GM18517 (cell line): Measurements from ENCODE around the gene TAAR2.
"Not testable (repeated sequence)": the region's sequence is repeated elsewhere in the genome, so short reads cannot be mapped to it uniquely, and the experiment has no call there.

ENCODE experiments used
- ATAC-seq: cut with Tn5 transposase; IDR thresholded peaks from one replicate; pipeline ENCODE4 v1.9.1; 2021; ENCODE audit warnings: mild to moderate bottlenecking, moderate library complexity; ENCODE audit not compliant: unreplicated experiment

Gene TAAR2

GRCh38 chr6:132614554-132614953, 9.5 kb downstream of the TAAR2 start:
- ATAC-seq = peak; percentile 77

DNA sequence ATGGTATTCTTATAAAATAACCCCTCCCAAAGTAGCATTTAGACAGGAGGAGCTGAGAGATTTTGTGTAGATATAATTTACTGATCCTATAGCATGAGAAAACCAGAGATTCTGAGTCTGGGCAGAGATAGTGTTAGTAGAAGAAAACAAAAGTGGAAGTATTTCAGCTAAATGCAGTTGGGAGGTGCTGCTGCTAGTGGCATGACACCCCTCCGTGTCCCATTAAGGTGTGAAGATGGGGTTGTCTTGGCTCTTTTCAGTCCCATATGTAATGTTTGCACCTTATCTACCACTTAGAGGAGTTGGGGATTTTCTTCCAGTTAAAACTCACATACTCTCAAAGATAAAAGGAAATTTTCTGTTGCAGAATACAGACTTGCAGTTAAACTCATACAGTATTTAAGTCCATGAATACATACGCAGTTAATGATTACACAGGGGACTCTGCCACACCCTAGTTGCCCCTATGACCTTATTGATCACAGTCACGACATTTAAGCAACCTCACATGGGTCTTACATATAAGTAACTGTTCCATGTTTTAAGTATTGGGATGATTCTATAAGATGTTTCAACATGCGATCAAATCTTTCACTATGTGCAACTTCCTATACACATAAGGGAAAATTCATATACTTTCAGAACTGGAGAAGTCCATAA, 11.5 kb downstream of the TAAR2 start:
- ATAC-seq = peak; percentile 45

GRCh38 chr6:132611616-132612015, 12.5 kb downstream of the TAAR2 start:
- no peak for ATAC-seq

DNA sequence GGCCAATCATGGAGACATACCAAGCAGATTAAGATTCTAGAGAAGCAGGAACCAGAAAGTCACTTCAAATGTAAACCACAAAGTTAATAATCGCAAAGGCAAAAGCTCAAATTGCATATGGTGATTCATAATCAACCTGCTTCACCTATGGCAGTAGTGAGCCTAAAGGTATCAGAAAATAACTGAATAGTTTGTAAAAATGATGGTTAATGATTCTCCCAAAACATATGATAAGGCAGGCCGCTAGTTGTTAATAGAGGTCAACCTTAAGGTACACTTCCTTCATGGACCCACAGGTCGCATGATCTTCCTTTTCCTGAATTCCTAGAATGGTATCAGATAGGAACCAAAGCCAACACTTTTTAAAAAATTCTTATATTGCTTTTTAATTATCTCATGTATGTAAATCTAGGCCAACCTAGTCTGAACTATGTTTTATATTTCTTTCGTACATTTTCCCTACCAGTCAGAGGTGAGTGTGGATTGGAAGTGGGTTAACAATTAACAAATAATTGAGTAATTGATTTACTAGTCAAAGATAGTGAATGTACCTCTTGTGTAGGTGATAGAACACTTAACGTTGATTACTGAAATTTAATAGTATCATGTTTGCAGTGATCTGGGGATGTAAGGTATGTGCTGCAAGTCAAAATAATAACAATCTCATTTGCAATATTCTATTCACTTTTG, 16.4 kb downstream of the TAAR2 start:
- ATAC-seq = peak; percentile 68

DNA sequence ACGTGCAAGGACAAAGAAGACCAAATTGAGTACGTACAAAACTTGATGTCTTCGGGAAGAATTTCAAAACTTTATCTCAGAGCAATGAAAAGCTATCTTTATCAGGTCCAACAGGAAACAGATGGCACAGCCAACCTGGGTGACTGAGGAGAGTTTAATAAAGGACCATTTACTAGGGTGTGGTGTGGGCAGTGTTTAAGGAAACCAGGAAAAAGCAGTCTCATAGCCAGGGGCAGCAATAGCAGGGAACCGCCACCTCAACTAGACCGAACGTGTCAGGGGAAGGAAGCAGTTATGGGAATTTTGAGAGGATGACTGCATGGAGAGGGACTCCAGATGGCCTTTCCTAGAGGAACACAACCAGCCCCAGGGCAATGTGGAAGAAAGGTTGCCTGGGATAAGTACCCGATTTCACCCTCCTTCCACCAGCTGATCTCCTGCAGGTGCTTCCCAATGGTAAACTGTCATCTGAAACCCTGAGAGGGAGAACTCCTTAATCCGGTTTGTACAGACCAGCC, 19.4 kb downstream of the TAAR2 start:
- ATAC-seq = no peak

- ATAC-seq = not testable (repeated sequence)
Observed at GRCh38 chr6:132600900-132601299, 23.2 kb downstream of the TAAR2 start.

DNA sequence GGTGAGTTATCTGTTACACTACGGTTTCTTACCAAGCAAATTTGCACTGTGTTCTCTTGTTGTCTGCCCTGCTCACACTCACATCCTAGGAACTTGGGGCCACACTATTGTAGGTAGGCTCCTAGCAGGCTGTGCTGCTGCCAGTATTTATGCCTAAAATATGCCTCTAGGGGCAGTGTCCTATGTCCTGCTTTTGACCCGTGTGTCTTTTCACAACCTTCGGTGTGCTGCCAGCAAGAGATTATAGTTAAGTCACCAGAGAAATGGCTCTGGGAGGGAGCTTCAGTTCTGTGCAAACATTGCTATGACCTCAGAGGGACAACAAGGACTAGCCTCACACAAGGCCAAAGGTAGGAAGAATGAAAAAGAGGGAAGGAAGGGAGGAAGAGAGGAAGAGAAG, 25.6 kb downstream of the TAAR2 start:
- ATAC-seq = peak; percentile 65

GRCh38 chr6:132596201-132596600, 27.9 kb downstream of the TAAR2 start:
- no peak for ATAC-seq

DNA sequence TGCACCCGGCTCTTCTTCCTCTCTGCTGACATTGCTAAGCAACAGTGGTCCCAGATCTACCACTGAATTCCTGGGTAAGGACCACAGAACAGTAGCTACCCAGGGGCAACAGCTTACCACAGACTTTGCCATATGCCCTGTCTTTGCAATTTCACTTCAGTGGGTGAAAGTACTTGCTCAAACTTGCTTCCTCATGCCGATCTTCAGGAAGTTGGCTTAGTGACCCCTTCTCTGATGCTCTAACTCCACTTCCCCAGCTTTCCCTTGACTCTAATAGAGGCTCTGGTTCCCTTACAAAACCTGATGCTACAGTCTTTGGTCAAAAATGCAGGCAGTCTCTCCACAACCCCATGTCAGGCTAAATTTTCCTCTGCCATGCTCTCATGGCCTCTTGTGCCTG, 31.2 kb downstream of the TAAR2 start:
- ATAC-seq = no peak

DNA sequence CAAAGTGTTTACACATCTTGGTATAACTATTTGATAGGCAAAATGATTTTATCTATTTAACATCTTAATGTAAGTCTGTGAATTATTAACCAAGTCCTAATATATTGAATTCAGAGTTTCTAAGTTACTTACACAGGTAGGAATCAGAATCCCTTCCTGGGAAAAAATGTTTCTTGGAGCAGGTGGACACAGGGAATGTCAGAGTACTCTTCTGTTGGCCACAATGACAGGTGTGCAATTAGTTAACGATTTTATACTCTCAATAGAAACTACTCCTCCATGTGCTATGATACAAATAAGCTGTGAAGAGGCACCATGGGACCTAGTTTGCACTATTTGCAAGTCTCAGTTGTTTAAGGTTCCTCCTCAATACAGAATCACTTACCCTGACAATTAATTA, 33.7 kb downstream of the TAAR2 start:
- no peak for ATAC-seq

DNA sequence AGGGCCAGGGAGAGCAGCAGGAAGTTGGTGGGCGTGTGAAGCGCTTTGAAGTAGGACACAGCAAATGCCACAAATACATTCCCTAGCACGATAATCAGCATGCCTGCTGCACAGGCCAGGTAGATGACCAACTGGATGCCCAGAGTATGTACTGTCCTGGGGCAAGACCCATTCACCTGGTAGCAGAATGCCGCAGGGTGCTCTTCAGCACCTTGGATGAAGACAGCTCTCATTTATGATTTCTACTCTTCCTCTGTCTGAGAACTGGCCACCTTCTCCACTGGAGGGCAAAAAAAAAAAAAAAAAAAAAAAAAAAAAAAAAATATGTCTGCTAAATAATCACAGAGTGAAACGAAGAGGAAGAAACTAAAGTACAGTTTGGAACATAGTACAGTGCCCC, 34.6 kb downstream of the TAAR2 start, which contains the start of gene TAAR5:
TSS of gene TAAR5 (minus strand) at position 288 of the 400 bp plus-strand sequence. CDS start at position 233, 55 bp downstream.
- ATAC-seq = no peak

DNA sequence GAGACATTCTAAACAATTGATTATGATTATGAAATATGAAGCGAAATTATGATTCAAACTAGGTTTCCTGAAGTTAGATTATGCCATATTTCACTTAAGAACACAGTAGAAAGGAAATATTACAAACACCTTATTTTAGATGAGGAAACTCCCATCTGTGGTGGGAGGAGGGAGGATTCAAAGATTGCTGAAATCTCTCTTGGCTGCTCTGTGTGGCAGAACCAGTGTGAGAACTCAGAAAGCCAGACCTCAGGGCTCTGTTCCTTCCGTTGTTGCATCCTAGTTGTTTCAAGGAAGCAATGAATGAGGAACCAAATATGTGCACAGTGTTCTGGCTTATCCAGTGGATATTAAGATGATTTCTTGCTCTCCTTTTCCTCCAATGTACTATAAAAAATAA, 36.7 kb downstream of the TAAR2 start:
- no peak for ATAC-seq

DNA sequence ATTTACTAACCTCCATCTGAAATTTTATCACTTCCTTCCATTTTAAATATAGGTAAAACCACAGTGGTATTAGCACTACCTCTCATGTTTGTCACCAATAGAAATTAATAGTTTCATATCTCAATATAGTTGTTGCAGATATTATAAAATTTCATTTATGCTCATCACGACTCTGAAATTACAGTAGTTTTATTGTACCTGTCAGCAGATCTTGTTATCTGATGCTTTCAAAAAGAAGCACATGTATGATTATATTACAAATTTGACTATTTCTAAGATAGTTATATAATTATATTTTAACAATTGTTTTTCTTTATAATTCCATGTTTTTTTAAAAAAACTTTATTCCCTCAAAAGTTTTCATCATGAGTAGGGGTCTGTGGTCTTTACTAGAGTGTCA, 39.4 kb downstream of the TAAR2 start:
- ATAC-seq = no peak

DNA sequence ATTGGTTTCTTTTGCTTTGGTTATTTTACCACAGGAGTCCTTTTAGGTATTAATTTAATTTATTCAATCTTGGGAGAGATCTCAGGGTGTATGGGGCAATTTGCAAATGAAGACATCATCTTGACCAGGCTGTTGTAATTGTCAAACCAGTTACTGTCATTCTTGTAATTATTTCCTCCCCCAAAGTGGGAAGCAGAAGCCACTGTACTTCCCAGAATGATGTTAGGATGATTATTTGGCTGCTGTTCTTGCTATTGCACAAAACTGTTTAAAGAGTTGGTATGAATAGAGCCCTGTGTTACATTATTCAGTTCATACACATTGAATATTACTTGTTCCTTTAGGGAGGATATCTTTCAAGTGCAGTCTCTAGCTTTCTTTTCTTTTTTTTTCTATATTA, 52.3 kb downstream of the TAAR2 start:
- no peak for ATAC-seq

GRCh38 chr6:132570221-132570777, 53.8 kb downstream of the TAAR2 start, which contains the start of gene TAAR6:
TSS of gene TAAR6 (plus strand) at chr6:132570322. CDS start at chr6:132570322, 0 bp downstream.
- ATAC-seq = no peak

DNA sequence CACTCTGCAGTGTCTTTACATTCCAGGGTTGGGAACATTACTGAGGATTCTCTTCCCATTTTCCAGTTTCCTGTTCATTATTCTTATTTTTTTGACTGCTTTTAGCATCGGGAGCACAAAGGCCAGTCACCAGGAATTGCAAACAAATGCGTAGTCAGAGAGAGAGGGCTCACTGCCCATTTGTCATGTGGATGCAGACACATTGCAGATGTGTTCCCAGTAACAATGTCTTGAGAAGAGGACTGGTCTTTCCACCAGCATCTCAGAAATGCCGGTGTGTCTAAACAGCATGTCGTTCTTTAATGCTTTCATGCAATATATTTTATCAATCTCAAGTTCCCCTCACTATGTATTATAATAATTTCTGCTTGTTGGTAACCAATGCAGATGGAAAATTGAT, 54.9 kb downstream of the TAAR2 start:
- no peak for ATAC-seq

DNA sequence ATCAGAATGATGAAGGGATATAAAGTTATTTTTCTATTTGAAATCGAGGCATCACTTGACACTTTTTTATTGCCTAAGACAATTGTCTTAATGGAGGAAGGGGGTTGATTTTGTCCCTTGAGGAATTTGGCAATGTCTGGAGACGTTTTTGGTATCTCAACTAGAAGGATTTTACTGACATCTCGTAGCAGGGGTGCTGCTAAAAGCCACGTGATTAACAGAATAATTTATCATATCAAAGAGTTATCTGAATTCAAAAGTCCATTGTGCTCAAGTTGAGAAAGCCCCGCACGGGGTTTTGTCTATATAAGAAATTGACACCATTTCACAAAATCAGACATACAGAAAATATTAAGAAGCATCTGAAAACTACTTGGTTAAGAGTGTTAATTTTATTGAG, 55.5 kb downstream of the TAAR2 start:
- ATAC-seq = no peak

DNA sequence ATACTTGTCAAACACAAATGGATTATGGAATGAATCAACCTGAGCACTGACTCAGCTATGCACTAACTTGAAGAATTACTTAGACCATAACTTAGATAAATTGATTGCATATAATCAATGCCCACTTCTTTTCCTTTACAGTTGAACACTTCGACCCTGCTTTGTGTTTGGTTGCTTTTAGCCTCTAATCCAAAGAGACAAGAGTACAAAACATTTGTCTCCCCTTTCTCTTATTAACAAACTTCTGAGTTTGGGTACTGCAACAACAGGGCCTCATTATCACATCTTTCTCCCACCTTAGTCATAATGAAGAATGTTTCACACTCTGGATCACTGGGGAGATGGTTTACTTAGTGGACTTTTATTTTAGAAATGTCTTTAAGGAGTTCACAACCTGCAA, 56.5 kb downstream of the TAAR2 start:
- ATAC-seq = no peak
